KOPT-K1 (cell line): ENCODE results near the gene OTOR.

ENCODE experiments used
- H3K27ac ChIP-seq: fragments of 200-600 bp; sonication (generic); 2 replicates; pipeline ENCODE4 v1.5.1; 2016; ENCODE audit warnings: antibody characterized with exemption, mild to moderate bottlenecking, low read depth, low read length; ENCODE audit not compliant: poor library complexity, severe bottlenecking
- H3K36me3 ChIP-seq: fragments of 200-600 bp; sonication (generic); 2 replicates; pipeline ENCODE4 v1.5.1; 2017; ENCODE audit warnings: antibody characterized with exemption, mild to moderate bottlenecking, low read length, moderate library complexity; ENCODE audit not compliant: insufficient read depth
- H3K9me3 ChIP-seq: fragments of 200-600 bp; sonication (generic); 2 replicates; pipeline ENCODE4 v1.5.1; 2017; ENCODE audit warnings: antibody characterized with exemption, low read length, mild to moderate bottlenecking; ENCODE audit not compliant: insufficient read depth, poor library complexity, severe bottlenecking

The OTOR gene

GRCh38 chr20:16729565-16730460 is 18.3 kb upstream of the OTOR start, which contains the start of gene SNRPB2:
TSS of gene SNRPB2 (plus strand) at chr20:16730026. CDS start at chr20:16731703, 1,677 bp downstream.
- peak within 1 kb of the TSS; percentile 80 for H3K27ac ChIP-seq

GRCh38 chr20:16732506-16733152 is 15.5 kb upstream of the OTOR start:
- Histone ChIP-seq H3K9me3 (peaks cover 16% of the 10 kb centered on the region), H3K36me3 (peaks cover 62% of the 10 kb centered on the region), H3K27ac (no peak overlapping the region)

More at GRCh38 chr20:16729565-16730460, 18.3 kb upstream of the OTOR start, which contains the start of gene SNRPB2:
- Histone ChIP-seq H3K9me3 (peaks cover 19% of the 10 kb centered on the region), H3K36me3 (peaks cover 34% of the 10 kb centered on the region)

GRCh38 chr20:16740365-16741072 is 7.6 kb upstream of the OTOR start:
- Histone ChIP-seq H3K36me3 (peaks cover 74% of the 10 kb centered on the region), H3K27ac (no peak overlapping the region), H3K9me3 (no peaks in the 10 kb centered on the region)

- Histone ChIP-seq H3K27ac (no peak overlapping the region), H3K9me3 (no peaks in the 10 kb centered on the region), H3K36me3 (peaks cover 37% of the 10 kb centered on the region)
Observed at GRCh38 chr20:16744178-16744807, 3.9 kb upstream of the OTOR start.

- Histone ChIP-seq H3K36me3 (peaks cover 28% of the 10 kb centered on the region), H3K9me3 (no peaks in the 10 kb centered on the region), H3K27ac (no peak overlapping the region)
Observed at GRCh38 chr20:16745204-16745603, 3.0 kb upstream of the OTOR start.

- Histone ChIP-seq H3K36me3 (peaks cover 6% of the 10 kb centered on the region; the same call in 1 of the 2 replicates), H3K9me3 (no peaks in the 10 kb centered on the region), H3K27ac (no peak overlapping the region)
Observed at GRCh38 chr20:16747291-16747811, 807 bp upstream of the OTOR start.

- Histone ChIP-seq H3K9me3 (no peaks in the 10 kb centered on the region), H3K36me3 (no peaks in the 10 kb centered on the region), H3K27ac (no peak overlapping the region)
Observed at GRCh38 chr20:16749573-16749972, 1.4 kb downstream of the OTOR start.

- Histone ChIP-seq H3K9me3 (peaks cover 15% of the 10 kb centered on the region), H3K36me3 (no peaks in the 10 kb centered on the region), H3K27ac (no peak overlapping the region)
Observed at GRCh38 chr20:16752082-16752481, 3.9 kb downstream of the OTOR start.

GRCh38 chr20:16752901-16753300 is 4.7 kb downstream of the OTOR start:
- H3K36me3 ChIP-seq = no peaks in the 10 kb centered on the region
- no peak overlapping the region for H3K27ac ChIP-seq
- peaks cover 15% of the 10 kb centered on the region for H3K9me3 ChIP-seq

GRCh38 chr20:16758454-16759180 is 10.5 kb downstream of the OTOR start:
- no peak overlapping the region for H3K27ac ChIP-seq

GRCh38 chr20:16759181-16759563 is 11.0 kb downstream of the OTOR start:
- no peaks in the 10 kb centered on the region for H3K36me3 ChIP-seq
- H3K27ac ChIP-seq = no peak overlapping the region
- H3K9me3 ChIP-seq = peaks cover 15% of the 10 kb centered on the region

More at GRCh38 chr20:16758454-16759180, 10.5 kb downstream of the OTOR start:
- Histone ChIP-seq H3K36me3 (no peaks in the 10 kb centered on the region), H3K9me3 (peaks cover 15% of the 10 kb centered on the region)

GRCh38 chr20:16760431-16761304 is 12.5 kb downstream of the OTOR start:
- H3K9me3 ChIP-seq = peaks cover 8% of the 10 kb centered on the region
- no peaks in the 10 kb centered on the region for H3K36me3 ChIP-seq
- no peak overlapping the region for H3K27ac ChIP-seq

- no peaks in the 10 kb centered on the region for H3K36me3 ChIP-seq
- H3K27ac ChIP-seq = no peak overlapping the region
Observed at GRCh38 chr20:16761305-16761829, 13.2 kb downstream of the OTOR start.

More at GRCh38 chr20:16761305-16761829, 13.2 kb downstream of the OTOR start:
- H3K9me3 ChIP-seq = peaks cover under 1% of the 10 kb centered on the region
